Uterus (tissue), 2 donors: ENCODE results near the gene MSS51.

ENCODE experiments used
- POLR2A ChIP-seq, 2 donors: fragments of 450-650 bp; IDR thresholded peaks; one replicate each; pipeline ENCODE4 v1.6.1; 2016; ENCODE audit warnings: antibody characterized with exemption in 2 of 2, mild to moderate bottlenecking in 1 of 2, moderate library complexity in 1 of 2
- TF ChIP-seq, protein P1 (sequence below), 4 experiments: fragments of 200-600 bp in 2 of 4; fragments of 450-650 bp in 2 of 4; sonication (generic) in 2 of 4; IDR thresholded peaks; one replicate each; pipeline ENCODE4 v1.5.1; 2016 to 2019; ENCODE audit warnings: antibody characterized with exemption in 4 of 4, mild to moderate bottlenecking in 2 of 4, moderate library complexity in 1 of 4

DNA sequence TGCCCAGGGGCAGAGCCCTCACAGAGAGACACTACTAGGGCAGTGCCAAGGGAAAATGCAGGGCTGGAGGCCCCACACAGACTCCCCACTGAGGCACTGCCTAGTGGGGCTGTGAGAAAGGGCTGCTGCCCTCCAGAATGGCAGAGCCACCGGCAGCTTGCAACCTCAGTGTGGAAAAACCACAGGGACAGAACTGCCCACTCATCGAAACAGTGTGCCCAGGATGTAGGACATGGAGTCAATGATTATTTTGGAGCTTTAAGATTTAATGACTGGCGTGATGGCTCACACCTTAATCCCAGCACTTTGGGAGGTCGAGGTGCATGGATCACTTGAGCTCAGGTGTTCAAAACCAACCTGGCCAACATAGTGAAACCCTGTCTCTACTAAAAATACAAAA, 27.5 kb upstream of the MSS51 start:
- TF ChIP-seq, protein P1, sequence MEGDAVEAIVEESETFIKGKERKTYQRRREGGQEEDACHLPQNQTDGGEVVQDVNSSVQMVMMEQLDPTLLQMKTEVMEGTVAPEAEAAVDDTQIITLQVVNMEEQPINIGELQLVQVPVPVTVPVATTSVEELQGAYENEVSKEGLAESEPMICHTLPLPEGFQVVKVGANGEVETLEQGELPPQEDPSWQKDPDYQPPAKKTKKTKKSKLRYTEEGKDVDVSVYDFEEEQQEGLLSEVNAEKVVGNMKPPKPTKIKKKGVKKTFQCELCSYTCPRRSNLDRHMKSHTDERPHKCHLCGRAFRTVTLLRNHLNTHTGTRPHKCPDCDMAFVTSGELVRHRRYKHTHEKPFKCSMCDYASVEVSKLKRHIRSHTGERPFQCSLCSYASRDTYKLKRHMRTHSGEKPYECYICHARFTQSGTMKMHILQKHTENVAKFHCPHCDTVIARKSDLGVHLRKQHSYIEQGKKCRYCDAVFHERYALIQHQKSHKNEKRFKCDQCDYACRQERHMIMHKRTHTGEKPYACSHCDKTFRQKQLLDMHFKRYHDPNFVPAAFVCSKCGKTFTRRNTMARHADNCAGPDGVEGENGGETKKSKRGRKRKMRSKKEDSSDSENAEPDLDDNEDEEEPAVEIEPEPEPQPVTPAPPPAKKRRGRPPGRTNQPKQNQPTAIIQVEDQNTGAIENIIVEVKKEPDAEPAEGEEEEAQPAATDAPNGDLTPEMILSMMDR (IDR thresholded peaks at IDR 0.05): no peak
- TF ChIP-seq POLR2A (IDR thresholded peaks at IDR 0.05): no peak
